ENCODE data around the gene FGF19. TPM values are rescaled to one million over a fixed set of nuclear protein-coding genes. Genes with fewer than 3 reads are reported as not detected.

The FGF19 gene
- total and polyA plus RNA-seq, 7 experiments from 2014 or later, result not detected

GRCh38 chr11:69658626-69659450 is 45.0 kb downstream of the FGF19 start:
- no peak for DNase-seq
- Mint-ChIP-seq H3K36me3 (peaks cover 0 to 8% (median 0%) of the 10 kb centered on the region in 5 donors), H3K4me3 (no peak overlapping the region), H3K27ac (peak overlapping the region in 1 of 9 donors; percentile 25), H3K9me3 (no peaks in the 10 kb centered on the region), H3K27me3 (no peaks in the 10 kb centered on the region), H3K4me1 (peaks cover 0 to 2% (median 0%) of the 10 kb centered on the region in 7 donors)
- no peaks in the 10 kb centered on the region for H3K27me3 ChIP-seq (ENCODE audit: control insufficient read depth in 2 of 2, insufficient read depth in 2 of 2, low read length in 2 of 2)
- CTCF ChIA-PET, result interaction anchor here (1.0 kb wide), 1 partner anchor 11 kb away, joined by 3 read pairs; no protein-coding TSS in a partner anchor
- POLR2A ChIA-PET, result no interaction called here
- no peaks in the 10 kb centered on the region for H3K9me3 ChIP-seq (ENCODE audit: control insufficient read depth in 2 of 3, low read length in 3 of 3)
- intact Hi-C loops (cut with micrococcal nuclease), result no loop called here
- H3K4me3 ChIP-seq (ENCODE audit: low read length), result no peak overlapping the region
- no peaks in the 10 kb centered on the region for H3K4me1 ChIP-seq (ENCODE audit: control insufficient read depth in 2 of 2, insufficient read depth in 2 of 2, low read length in 2 of 2)
- H3K27ac ChIP-seq (ENCODE audit: low read depth, low read length), result no peak overlapping the region
- peaks cover 0 to 25% (median 0%) of the 10 kb centered on the region in 3 experiments for H3K36me3 ChIP-seq (ENCODE audit: control insufficient read depth in 2 of 3, insufficient read depth in 3 of 3, low read length in 3 of 3)
- no peak for ATAC-seq

GRCh38 chr11:69657911-69658625 is 45.8 kb downstream of the FGF19 start:
- ChIA-PET CTCF (interaction anchor here (1.0 kb wide), 1 partner anchor 12 kb away, joined by 3 read pairs; no protein-coding TSS in a partner anchor), POLR2A (no interaction called here)
- ATAC-seq, result no peak

GRCh38 chr11:69657456-69657910 is 46.3 kb downstream of the FGF19 start:
- peaks cover 0 to 14% (median 0%) of the 10 kb centered on the region in 3 experiments for H3K36me3 ChIP-seq (ENCODE audit: control insufficient read depth in 2 of 3, insufficient read depth in 3 of 3, low read length in 3 of 3)
- no peak for DNase-seq
- Mint-ChIP-seq H3K4me1 (peaks cover 0 to 2% (median 0%) of the 10 kb centered on the region in 7 donors), H3K36me3 (peaks cover 0 to 13% (median 0%) of the 10 kb centered on the region in 5 donors), H3K27ac (peak overlapping the region in 1 of 9 donors; percentile 25), H3K9me3 (no peaks in the 10 kb centered on the region), H3K4me3 (no peak overlapping the region), H3K27me3 (no peaks in the 10 kb centered on the region)
- H3K27ac ChIP-seq (ENCODE audit: low read depth, low read length), result no peak overlapping the region
- CTCF ChIA-PET, result no interaction called here
- intact Hi-C loops (cut with micrococcal nuclease), result no loop called here
- H3K4me1 ChIP-seq (ENCODE audit: control insufficient read depth in 2 of 2, insufficient read depth in 2 of 2, low read length in 2 of 2), result no peaks in the 10 kb centered on the region
- H3K4me3 ChIP-seq (ENCODE audit: low read length), result no peak overlapping the region
- H3K9me3 ChIP-seq (ENCODE audit: control insufficient read depth in 2 of 3, low read length in 3 of 3), result no peaks in the 10 kb centered on the region
- POLR2A ChIA-PET, result no interaction called here
- no peaks in the 10 kb centered on the region for H3K27me3 ChIP-seq (ENCODE audit: control insufficient read depth in 2 of 2, insufficient read depth in 2 of 2, low read length in 2 of 2)
- no peak for ATAC-seq

More at GRCh38 chr11:69657911-69658625, 45.8 kb downstream of the FGF19 start:
- intact Hi-C loops (cut with micrococcal nuclease), result no loop called here
- H3K27me3 ChIP-seq (ENCODE audit: control insufficient read depth in 2 of 2, insufficient read depth in 2 of 2, low read length in 2 of 2), result no peaks in the 10 kb centered on the region
- DNase-seq, result no peak
- peaks cover 0 to 19% (median 0%) of the 10 kb centered on the region in 3 experiments for H3K36me3 ChIP-seq (ENCODE audit: control insufficient read depth in 2 of 3, insufficient read depth in 3 of 3, low read length in 3 of 3)
- no peak overlapping the region for H3K4me3 Mint-ChIP-seq
- no peaks in the 10 kb centered on the region for H3K9me3 ChIP-seq (ENCODE audit: control insufficient read depth in 2 of 3, low read length in 3 of 3)
- no peaks in the 10 kb centered on the region for H3K4me1 ChIP-seq (ENCODE audit: control insufficient read depth in 2 of 2, insufficient read depth in 2 of 2, low read length in 2 of 2)
- no peak overlapping the region for H3K4me3 ChIP-seq (ENCODE audit: low read length)
- peaks cover 0 to 2% (median 0%) of the 10 kb centered on the region in 7 donors for H3K4me1 Mint-ChIP-seq
- no peaks in the 10 kb centered on the region for H3K27me3 Mint-ChIP-seq
- no peak overlapping the region for H3K27ac ChIP-seq (ENCODE audit: low read depth, low read length)
- peaks cover 0 to 9% (median 0%) of the 10 kb centered on the region in 5 donors for H3K36me3 Mint-ChIP-seq
- no peaks in the 10 kb centered on the region for H3K9me3 Mint-ChIP-seq
- no peak overlapping the region for H3K27ac Mint-ChIP-seq

- no peaks in the 10 kb centered on the region for H3K9me3 ChIP-seq (ENCODE audit: control insufficient read depth in 2 of 3, low read length in 3 of 3)
- H3K4me1 Mint-ChIP-seq, result peaks cover 0 to 2% (median 0%) of the 10 kb centered on the region in 7 donors
- H3K9me3 Mint-ChIP-seq, result no peaks in the 10 kb centered on the region
- H3K36me3 ChIP-seq (ENCODE audit: control insufficient read depth in 2 of 3, insufficient read depth in 3 of 3, low read length in 3 of 3), result peaks cover 0 to 7% (median 0%) of the 10 kb centered on the region in 3 experiments
- no peak overlapping the region for H3K4me3 Mint-ChIP-seq
- no peaks in the 10 kb centered on the region for H3K27me3 ChIP-seq (ENCODE audit: control insufficient read depth in 2 of 2, insufficient read depth in 2 of 2, low read length in 2 of 2)
- no peak for ATAC-seq
- H3K27ac Mint-ChIP-seq, result no peak overlapping the region
- H3K27me3 Mint-ChIP-seq, result no peaks in the 10 kb centered on the region
- intact Hi-C loops (cut with micrococcal nuclease), result no loop called here
- no peak overlapping the region for H3K4me3 ChIP-seq (ENCODE audit: low read length)
- no peak overlapping the region for H3K27ac ChIP-seq (ENCODE audit: low read depth, low read length)
- ChIA-PET CTCF (interaction anchor here (1.1 kb wide), 1 partner anchor 14 kb away, joined by 3 read pairs; no protein-coding TSS in a partner anchor), POLR2A (no interaction called here)
- DNase-seq, result no peak
- no peaks in the 10 kb centered on the region for H3K4me1 ChIP-seq (ENCODE audit: control insufficient read depth in 2 of 2, insufficient read depth in 2 of 2, low read length in 2 of 2)
- H3K36me3 Mint-ChIP-seq, result peaks cover 0 to 18% (median 0%) of the 10 kb centered on the region in 5 donors
Observed at GRCh38 chr11:69656536-69657455, 47.0 kb downstream of the FGF19 start.

GRCh38 chr11:69655479-69656428 is 48.1 kb downstream of the FGF19 start:
- Mint-ChIP-seq H3K27me3 (no peaks in the 10 kb centered on the region), H3K9me3 (no peaks in the 10 kb centered on the region), H3K36me3 (peaks cover 0 to 20% (median 0%) of the 10 kb centered on the region in 5 donors), H3K27ac (peak overlapping the region in 2 of 9 donors; percentile 2 to 41), H3K4me3 (no peak overlapping the region), H3K4me1 (peaks cover 0 to 2% (median 0%) of the 10 kb centered on the region in 7 donors)
- Histone ChIP-seq H3K4me1 (ENCODE audit: control insufficient read depth in 2 of 2, insufficient read depth in 2 of 2, low read length in 2 of 2) (no peaks in the 10 kb centered on the region), H3K4me3 (ENCODE audit: low read length) (no peak overlapping the region), H3K36me3 (ENCODE audit: control insufficient read depth in 2 of 3, insufficient read depth in 3 of 3, low read length in 3 of 3) (peaks cover 0 to 2% (median 0%) of the 10 kb centered on the region in 3 experiments), H3K9me3 (ENCODE audit: control insufficient read depth in 2 of 3, low read length in 3 of 3) (no peaks in the 10 kb centered on the region), H3K27ac (ENCODE audit: low read depth, low read length) (no peak overlapping the region), H3K27me3 (ENCODE audit: control insufficient read depth in 2 of 2, insufficient read depth in 2 of 2, low read length in 2 of 2) (no peaks in the 10 kb centered on the region)
- ATAC-seq, result no peak
- DNase-seq, result no peak
- POLR2A ChIA-PET, result no interaction called here
- CTCF ChIA-PET, result interaction anchor here (1.1 kb wide), 1 partner anchor 15 kb away, joined by 3 read pairs; no protein-coding TSS in a partner anchor
- intact Hi-C loops (cut with micrococcal nuclease), result no loop called here

Measured in naive thymus-derived CD4-positive, alpha-beta T cell (primary cell).